Astrocyte (in vitro differentiated cells and primary cell): Measurements from ENCODE around the gene AP1B1.

Experiments used
- CTCF ChIP-seq: IDR thresholded peaks from 2 replicates; pipeline ENCODE4 v1.5.1; 2011; ENCODE audit warnings: low read depth, mild to moderate bottlenecking, inconsistent platforms, low read length, moderate library complexity; ENCODE audit not compliant: insufficient read depth
- EZH2 ChIP-seq: IDR thresholded peaks from 2 replicates; pipeline ENCODE4 v1.6.1; 2012; ENCODE audit warnings: mild to moderate bottlenecking, low read length, inconsistent platforms; ENCODE audit not compliant: insufficient read depth

- TF ChIP-seq CTCF (no peak), EZH2 (no peak)
Measured at GRCh38 chr22:29352778-29353177, 35.6 kb downstream of the AP1B1 start.
